NCI-H82 treated with DMSO at 0.1 percent for 48 hours (cell line): Measurements from ENCODE around the gene TERF2IP.
A peak's percentile ranks its signal among the peaks of the same experiment; 100 is the strongest.

Experiments used
- DNase-seq: peaks from one replicate; lab custom pipeline; 2025; ENCODE audit not compliant: unreplicated experiment; lab: John Stamatoyannopoulos, UW

The TERF2IP gene

GRCh38 chr16:75647492-75648264 is at the start of gene TERF2IP, which contains the start of gene KARS1:
Gene TERF2IP, plus strand, starts transcription at chr16:75647773. Its CDS starts 110 bp downstream, at chr16:75647883.
Gene KARS1, minus strand, starts transcription at chr16:75647665. Its CDS starts 26 bp downstream, at chr16:75647639.
- DNase-seq: peak; percentile 69

- no peak for DNase-seq
Observed at GRCh38 chr16:75599452-75600277, 47.9 kb upstream of the TERF2IP start.

- DNase-seq: no peak
Observed at GRCh38 chr16:75603241-75603640, 44.3 kb upstream of the TERF2IP start.

GRCh38 chr16:75606507-75606906 is 41.1 kb upstream of the TERF2IP start:
- no peak for DNase-seq

GRCh38 chr16:75614066-75614897 is 33.3 kb upstream of the TERF2IP start:
- no peak for DNase-seq

- DNase-seq: no peak
Observed at GRCh38 chr16:75615619-75616018, 32.0 kb upstream of the TERF2IP start.

- no peak for DNase-seq
Observed at GRCh38 chr16:75616521-75617010, 31.0 kb upstream of the TERF2IP start.

- DNase-seq: no peak
Observed at GRCh38 chr16:75617121-75617520, 30.5 kb upstream of the TERF2IP start.

GRCh38 chr16:75618780-75619179 is 28.8 kb upstream of the TERF2IP start:
- no peak for DNase-seq

GRCh38 chr16:75620326-75621169 is 27.0 kb upstream of the TERF2IP start:
- no peak for DNase-seq

GRCh38 chr16:75621170-75621477 is 26.4 kb upstream of the TERF2IP start:
- DNase-seq: peak; percentile 14

GRCh38 chr16:75622761-75623605 is 24.6 kb upstream of the TERF2IP start, which contains the start of gene ADAT1:
Gene ADAT1, minus strand, starts transcription at chr16:75623281. Its CDS starts 2,482 bp downstream, at chr16:75620799.
- peak; percentile 79 for DNase-seq

- DNase-seq: peak; percentile 33
Observed at GRCh38 chr16:75624921-75625334, 22.6 kb upstream of the TERF2IP start.

GRCh38 chr16:75626806-75627205 is 20.8 kb upstream of the TERF2IP start:
- no peak for DNase-seq

- no peak for DNase-seq
Observed at GRCh38 chr16:75627851-75628250, 19.7 kb upstream of the TERF2IP start.

GRCh38 chr16:75628351-75628750 is 19.2 kb upstream of the TERF2IP start:
- no peak for DNase-seq

- no peak for DNase-seq
Observed at GRCh38 chr16:75629132-75629531, 18.4 kb upstream of the TERF2IP start.

- no peak for DNase-seq
Observed at GRCh38 chr16:75630052-75630451, 17.5 kb upstream of the TERF2IP start.

- DNase-seq: peak; percentile 3
Observed at GRCh38 chr16:75632857-75633256, 14.7 kb upstream of the TERF2IP start.
